Activated CD4-positive, alpha-beta memory T cell treated with anti-CD3 and anti-CD28 coated beads, Interleukin-2, amount 10 ng/mL, durations not matched to agents 7 days and 5 days (primary cell): ENCODE measurements around the gene FGF11. TPM values are rescaled to one million over a fixed set of nuclear protein-coding genes. Genes with fewer than 3 reads are reported as not detected.

Experiments used
- CTCF ChIA-PET: fragments of 350-600 bp; sonication (Branson Sonifier 250); formaldehyde crosslinking; loops from one replicate; lab custom pipeline; 2021; ENCODE audit warnings: antibody characterized with exemption, inconsistent platforms; lab: Charles Lee
- POLR2A ChIA-PET: fragments of 350-600 bp; sonication (Branson Sonifier 250); formaldehyde crosslinking; loops from one replicate; lab custom pipeline; 2021; ENCODE audit warnings: antibody characterized with exemption; lab: Charles Lee
- DNase-seq: peaks from one replicate; pipeline ENCODE4 v3.0.0-alpha.2; 2020
- H3K27ac Mint-ChIP-seq: one replicate; pipeline ENCODE4 v1.8.0; 2021; ENCODE audit warnings: mild to moderate bottlenecking, mixed read lengths
- H3K27me3 Mint-ChIP-seq: one replicate; pipeline ENCODE4 v1.8.0; 2021; ENCODE audit warnings: mixed read lengths
- H3K36me3 Mint-ChIP-seq: one replicate; pipeline ENCODE4 v1.8.0; 2021; ENCODE audit warnings: low read depth, mixed read lengths
- H3K4me1 Mint-ChIP-seq: one replicate; pipeline ENCODE4 v1.8.0; 2021; ENCODE audit warnings: mixed read lengths
- H3K4me3 Mint-ChIP-seq: one replicate; pipeline ENCODE4 v1.8.0; 2021; ENCODE audit warnings: mild to moderate bottlenecking, mixed read lengths
- H3K9me3 Mint-ChIP-seq: one replicate; pipeline ENCODE4 v1.8.0; 2021; ENCODE audit warnings: mixed read lengths
- total RNA-seq, 2 experiments: library from RNA; stranded (reverse); gene quantifications; one replicate each; pipeline ENCODE4 v1.2.3, GENCODE V29; 2021

Gene FGF11
- total RNA-seq, 2 experiments from 2014 or later, result 8.9 to 10.8 TPM

- H3K4me1 Mint-ChIP-seq, result no peaks in the 10 kb centered on the region
- H3K27me3 Mint-ChIP-seq, result peaks cover 1% of the 10 kb centered on the region
- POLR2A ChIA-PET, result interaction anchor here (0.9 kb wide), 1 partner anchor 16 kb away, joined by 4 read pairs; no protein-coding TSS in a partner anchor
- no peak for DNase-seq
- no peaks in the 10 kb centered on the region for H3K9me3 Mint-ChIP-seq
- CTCF ChIA-PET, result no interaction called here
- H3K27ac Mint-ChIP-seq, result no peak within 1 kb of the TSS
- no peaks in the 10 kb centered on the region for H3K36me3 Mint-ChIP-seq
- H3K4me3 Mint-ChIP-seq, result no peak within 1 kb of the TSS
These were observed 14.0 kb upstream of the FGF11 start, which contains the start of gene SPEM2 for GRCh38 chr17:7425316-7425715. TSS of gene SPEM2 (plus strand) at chr17:7425616. CDS start at chr17:7425689, 73 bp downstream.

- POLR2A ChIA-PET, result interaction anchor here (0.9 kb wide), 1 partner anchor 16 kb away, joined by 4 read pairs; no protein-coding TSS in a partner anchor
- H3K36me3 Mint-ChIP-seq, result no peaks in the 10 kb centered on the region
- H3K27ac Mint-ChIP-seq, result no peak overlapping the region
- CTCF ChIA-PET, result no interaction called here
- no peaks in the 10 kb centered on the region for H3K9me3 Mint-ChIP-seq
- peaks cover 1% of the 10 kb centered on the region for H3K27me3 Mint-ChIP-seq
- H3K4me1 Mint-ChIP-seq, result no peaks in the 10 kb centered on the region
- DNase-seq, result no peak
- H3K4me3 Mint-ChIP-seq, result no peak overlapping the region
These were observed 13.6 kb upstream of the FGF11 start for GRCh38 chr17:7425756-7426155.

GRCh38 chr17:7426203-7426863, 13.0 kb upstream of the FGF11 start:
- no peak overlapping the region for H3K4me3 Mint-ChIP-seq
- DNase-seq, result no peak
- no peaks in the 10 kb centered on the region for H3K9me3 Mint-ChIP-seq
- CTCF ChIA-PET, result no interaction called here
- POLR2A ChIA-PET, result interaction anchor here (0.9 kb wide), 1 partner anchor 10 kb away, joined by 3 read pairs; no protein-coding TSS in a partner anchor
- H3K36me3 Mint-ChIP-seq, result no peaks in the 10 kb centered on the region
- H3K27me3 Mint-ChIP-seq, result peaks cover 1% of the 10 kb centered on the region
- no peaks in the 10 kb centered on the region for H3K4me1 Mint-ChIP-seq
- no peak overlapping the region for H3K27ac Mint-ChIP-seq

- DNase-seq, result no peak
- Mint-ChIP-seq H3K4me1 (no peaks in the 10 kb centered on the region), H3K4me3 (no peak overlapping the region), H3K27ac (no peak overlapping the region), H3K27me3 (peaks cover 1% of the 10 kb centered on the region), H3K9me3 (no peaks in the 10 kb centered on the region), H3K36me3 (no peaks in the 10 kb centered on the region)
- ChIA-PET POLR2A (interaction anchor here (0.9 kb wide), 1 partner anchor 9 kb away, joined by 3 read pairs; no protein-coding TSS in a partner anchor), CTCF (no interaction called here)
These were observed 12.3 kb upstream of the FGF11 start for GRCh38 chr17:7426896-7427489.

- Mint-ChIP-seq H3K4me3 (no peak overlapping the region), H3K27ac (no peak overlapping the region), H3K36me3 (no peaks in the 10 kb centered on the region), H3K4me1 (no peaks in the 10 kb centered on the region), H3K27me3 (peaks cover 2% of the 10 kb centered on the region), H3K9me3 (no peaks in the 10 kb centered on the region)
- DNase-seq, result no peak
- ChIA-PET POLR2A (interaction anchor here (0.9 kb wide), 1 partner anchor 8 kb away, joined by 3 read pairs; no protein-coding TSS in a partner anchor), CTCF (no interaction called here)
These were observed 11.8 kb upstream of the FGF11 start for GRCh38 chr17:7427549-7427948.

GRCh38 chr17:7428557-7428956, 10.8 kb upstream of the FGF11 start, which contains the start of gene SPEM3:
TSS of gene SPEM3 (plus strand) at chr17:7428857. CDS start at chr17:7428903, 46 bp downstream.
- Mint-ChIP-seq H3K27me3 (peaks cover 3% of the 10 kb centered on the region), H3K27ac (no peak within 1 kb of the TSS), H3K36me3 (no peaks in the 10 kb centered on the region), H3K4me3 (no peak within 1 kb of the TSS), H3K9me3 (no peaks in the 10 kb centered on the region), H3K4me1 (no peaks in the 10 kb centered on the region)
- ChIA-PET CTCF (no interaction called here), POLR2A (no interaction called here)
- no peak for DNase-seq

- Mint-ChIP-seq H3K27me3 (peaks cover 1% of the 10 kb centered on the region), H3K36me3 (no peaks in the 10 kb centered on the region), H3K4me1 (no peaks in the 10 kb centered on the region), H3K9me3 (no peaks in the 10 kb centered on the region), H3K4me3 (no peak overlapping the region), H3K27ac (no peak overlapping the region)
- no peak for DNase-seq
- ChIA-PET CTCF (no interaction called here), POLR2A (interaction anchor here (1.2 kb wide), 1 partner anchor 54 kb away, joined by 4 read pairs; the partner anchor contains the start of gene POLR2A)
These were observed 9.6 kb upstream of the FGF11 start for GRCh38 chr17:7429722-7430121.

- Mint-ChIP-seq H3K4me3 (no peak overlapping the region), H3K27ac (no peak overlapping the region), H3K9me3 (no peaks in the 10 kb centered on the region), H3K36me3 (peaks cover 4% of the 10 kb centered on the region), H3K4me1 (peaks cover 10% of the 10 kb centered on the region), H3K27me3 (peaks cover 1% of the 10 kb centered on the region)
- POLR2A ChIA-PET, result interaction anchor here (1.2 kb wide), 1 partner anchor 141 kb away, joined by 3 read pairs; no protein-coding TSS in a partner anchor
- no peak for DNase-seq
- CTCF ChIA-PET, result interaction anchor here (1.1 kb wide), 1 partner anchor 8 kb away, joined by 4 read pairs; no protein-coding TSS in a partner anchor
These were observed 8.1 kb upstream of the FGF11 start for GRCh38 chr17:7431231-7431630.

GRCh38 chr17:7432296-7432695, 7.0 kb upstream of the FGF11 start:
- no peaks in the 10 kb centered on the region for H3K9me3 Mint-ChIP-seq
- peaks cover 18% of the 10 kb centered on the region for H3K4me1 Mint-ChIP-seq
- H3K27ac Mint-ChIP-seq, result no peak overlapping the region
- ChIA-PET CTCF (interaction anchor here (0.8 to 1.1 kb wide), 2 partner anchors 9 to 12 kb away, joined by 3 to 4 read pairs; no protein-coding TSS in a partner anchor), POLR2A (interaction anchor here (0.7 kb wide), 1 partner anchor 49 kb away, joined by 3 read pairs; no protein-coding TSS in a partner anchor)
- no peak for DNase-seq
- peaks cover 6% of the 10 kb centered on the region for H3K36me3 Mint-ChIP-seq
- H3K4me3 Mint-ChIP-seq, result no peak overlapping the region
- peaks cover 1% of the 10 kb centered on the region for H3K27me3 Mint-ChIP-seq

- H3K27me3 Mint-ChIP-seq, result peaks cover 26% of the 10 kb centered on the region
- ChIA-PET POLR2A (interaction anchor here (0.8 to 14.4 kb wide), 23 partner anchors 9 to 251 kb away, joined by 3 to 232 read pairs (median 8); partner anchors contain the start of genes ACAP1, CHRNB1, MPDU1 and NEURL4), CTCF (interaction anchor here (0.6 to 4.2 kb wide), 37 partner anchors 11 to 408 kb away, joined by 3 to 53 read pairs (median 6); partner anchors contain the start of genes ACADVL, ACAP1, CHRNB1 and DLG4)
- peaks cover 20% of the 10 kb centered on the region for H3K36me3 Mint-ChIP-seq
- DNase-seq, result peak; percentile 75
- H3K9me3 Mint-ChIP-seq, result no peaks in the 10 kb centered on the region
- peak overlapping the region; percentile 98 for H3K27ac Mint-ChIP-seq
- H3K4me1 Mint-ChIP-seq, result peaks cover 45% of the 10 kb centered on the region
- peak overlapping the region; percentile 90 for H3K4me3 Mint-ChIP-seq
These were observed 3.4 kb upstream of the FGF11 start for GRCh38 chr17:7435676-7436555.

GRCh38 chr17:7436556-7437368, 2.5 kb upstream of the FGF11 start:
- Mint-ChIP-seq H3K4me1 (peaks cover 45% of the 10 kb centered on the region), H3K4me3 (peak overlapping the region; percentile 90), H3K9me3 (no peaks in the 10 kb centered on the region), H3K27me3 (peaks cover 34% of the 10 kb centered on the region), H3K27ac (peak overlapping the region; percentile 98), H3K36me3 (peaks cover 20% of the 10 kb centered on the region)
- POLR2A ChIA-PET, result interaction anchor here (1.0 to 14.4 kb wide), 23 partner anchors 9 to 250 kb away, joined by 3 to 232 read pairs (median 8); partner anchors contain the start of genes ACAP1, CHRNB1, MPDU1 and NEURL4
- DNase-seq, result peak; percentile 85
- CTCF ChIA-PET, result interaction anchor here (0.6 to 4.2 kb wide), 39 partner anchors 10 to 407 kb away, joined by 3 to 53 read pairs (median 6); partner anchors contain the start of genes ACADVL, ACAP1, CHRNB1 and DLG4
